Cardiac muscle cell (in vitro differentiated cells and primary cell): ENCODE data around the gene EBF3. TPM values are rescaled to one million over a fixed set of nuclear protein-coding genes. Genes with fewer than 3 reads are reported as not detected.

ENCODE experiments used
- DNase-seq, 2 donors: peaks; one replicate each; pipeline versions ENCODE4 v3.0.0 to v3.0.0-alpha.2; 2010 to 2017; ENCODE audit warnings: low read depth in 1 of 2, low spot score in 1 of 2
- H3K27ac ChIP-seq: fragments of 200-600 bp; sonication (generic); 2 replicates; pipeline ENCODE4 v1.5.1; 2016
- H3K27me3 ChIP-seq: fragments of 200-600 bp; sonication (generic); 2 replicates; pipeline ENCODE4 v1.6.0; 2016; ENCODE audit warnings: control low read depth
- H3K36me3 ChIP-seq: fragments of 200-600 bp; sonication (generic); 2 replicates; pipeline ENCODE4 v1.5.1; 2016; ENCODE audit warnings: control low read depth
- H3K4me1 ChIP-seq: fragments of 200-600 bp; sonication (generic); 2 replicates; pipeline ENCODE4 v1.8.1; 2017; ENCODE audit warnings: low read depth, mild to moderate bottlenecking, mixed run types
- H3K4me3 ChIP-seq: fragments of 200-600 bp; sonication (generic); 2 replicates; pipeline ENCODE4 v1.5.1; 2016; ENCODE audit warnings: mild to moderate bottlenecking
- H3K9me3 ChIP-seq: fragments of 200-600 bp; sonication (generic); 2 replicates; pipeline ENCODE4 v1.5.1; 2017; ENCODE audit warnings: low read depth, mild to moderate bottlenecking, control low read depth
- CTCF ChIP-seq: IDR thresholded peaks from 2 replicates; pipeline ENCODE4 v1.5.1; 2012; ENCODE audit warnings: low read depth, mild to moderate bottlenecking, low read length
- polyA plus RNA-seq: library from polyadenylated mRNA; unstranded; fragments of >200 nt; fragmentation: Nextera tagmentation; extraction: Ambion mirVana; gene quantifications from 2 replicates; pipeline ENCODE4 v1.2.1, GENCODE V29; 2016
- total RNA-seq: library from RNA; depleted of rRNA; stranded (reverse); fragments of >200 nt; gene quantifications from 2 replicates; pipeline ENCODE4 v1.2.3, GENCODE V29; 2016

Gene EBF3
- total and polyA plus RNA-seq, 2 experiments from 2014 or later: 0.61 to 2.8 TPM

- no peaks in the 10 kb centered on the region for H3K36me3 ChIP-seq
- peak; percentile 62 to 92 for DNase-seq
- no peaks in the 10 kb centered on the region for H3K9me3 ChIP-seq
- TF ChIP-seq CTCF: no peak
- no peak overlapping the region for H3K27ac ChIP-seq
- no peaks in the 10 kb centered on the region for H3K4me1 ChIP-seq
- no peak overlapping the region for H3K4me3 ChIP-seq
- H3K27me3 ChIP-seq: peaks cover 14% of the 10 kb centered on the region
These were observed 14.2 kb downstream of the EBF3 start for GRCh38 chr10:129949891-129950291.

DNA sequence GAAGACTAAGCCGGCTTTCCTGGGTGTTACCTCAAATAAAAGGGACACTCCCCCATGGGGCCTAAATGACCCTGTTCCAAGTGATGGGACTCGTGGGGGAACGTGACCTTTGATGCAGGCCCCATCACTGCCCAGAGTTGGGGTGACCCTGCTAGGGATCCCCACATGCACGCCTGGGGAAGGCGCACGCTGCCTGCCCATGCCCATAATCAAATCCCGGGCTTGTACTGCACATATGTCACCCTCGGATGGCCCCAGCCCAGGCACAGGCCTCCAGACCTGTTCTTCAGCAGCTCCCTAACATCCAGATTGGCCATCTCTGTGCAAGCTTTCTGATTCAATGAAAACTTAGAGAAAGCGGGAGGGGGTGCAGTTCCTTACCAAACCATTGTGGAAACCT is 14.7 kb downstream of the EBF3 start:
- Histone ChIP-seq H3K4me1 (no peaks in the 10 kb centered on the region), H3K9me3 (no peaks in the 10 kb centered on the region), H3K36me3 (no peaks in the 10 kb centered on the region), H3K4me3 (no peak overlapping the region), H3K27me3 (peaks cover 9% of the 10 kb centered on the region), H3K27ac (no peak overlapping the region)
- TF ChIP-seq CTCF: no peak
- DNase-seq: no peak

GRCh38 chr10:129946859-129947258 is 17.2 kb downstream of the EBF3 start:
- no peaks in the 10 kb centered on the region for H3K27me3 ChIP-seq
- no peak for TF ChIP-seq CTCF
- DNase-seq: no peak
- H3K9me3 ChIP-seq: no peaks in the 10 kb centered on the region
- H3K4me1 ChIP-seq: no peaks in the 10 kb centered on the region
- H3K4me3 ChIP-seq: no peak overlapping the region
- no peaks in the 10 kb centered on the region for H3K36me3 ChIP-seq
- H3K27ac ChIP-seq: no peak overlapping the region

GRCh38 chr10:129945941-129946760 is 17.9 kb downstream of the EBF3 start:
- TF ChIP-seq CTCF: no peak
- H3K27ac ChIP-seq: no peak overlapping the region

DNA sequence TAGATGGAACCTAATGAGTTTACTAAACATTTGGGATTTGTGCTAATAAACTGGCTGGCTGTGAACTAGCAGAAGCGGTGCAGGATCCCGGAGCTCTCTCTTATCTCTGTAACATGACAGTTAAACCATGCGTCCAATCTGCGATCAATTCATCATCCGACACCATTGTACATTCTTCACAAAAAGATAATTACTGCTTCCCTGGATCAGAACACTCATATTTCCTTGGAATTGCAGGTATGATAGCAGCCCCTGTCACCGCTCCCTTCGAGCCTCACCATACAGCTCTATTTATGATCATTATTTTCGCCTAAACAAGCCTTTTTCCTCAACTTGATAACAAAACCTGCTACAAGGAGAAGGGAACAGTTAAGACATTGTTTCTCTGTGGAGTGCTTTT is 18.5 kb downstream of the EBF3 start:
- peaks cover under 1% of the 10 kb centered on the region for H3K4me1 ChIP-seq
- no peaks in the 10 kb centered on the region for H3K9me3 ChIP-seq
- no peak for TF ChIP-seq CTCF
- no peaks in the 10 kb centered on the region for H3K36me3 ChIP-seq
- no peak overlapping the region for H3K27ac ChIP-seq
- no peak for DNase-seq
- no peaks in the 10 kb centered on the region for H3K27me3 ChIP-seq
- H3K4me3 ChIP-seq: no peak overlapping the region

More at GRCh38 chr10:129945941-129946760, 17.9 kb downstream of the EBF3 start:
- Histone ChIP-seq H3K36me3 (no peaks in the 10 kb centered on the region), H3K4me3 (no peak overlapping the region), H3K4me1 (no peaks in the 10 kb centered on the region), H3K9me3 (no peaks in the 10 kb centered on the region), H3K27me3 (no peaks in the 10 kb centered on the region)
- DNase-seq: peak in 1 of 2 donors; percentile 90
